Breast epithelium (tissue), 4 donors: ENCODE measurements around the gene EIPR1. TPM values are rescaled to one million over a fixed set of nuclear protein-coding genes. Genes with fewer than 3 reads are reported as not detected.

ENCODE experiments used
- DNase-seq, 2 donors: peaks; one replicate each; pipeline ENCODE4 v3.0.0-alpha.2; 2019; ENCODE audit warnings: low spot score in 2 of 2
- H3K27ac ChIP-seq, 2 donors: fragments of 200-600 bp; sonication (generic) in 1 of 2; one replicate each; pipeline ENCODE4 v1.5.1; 2016 to 2019; ENCODE audit warnings: mild to moderate bottlenecking in 1 of 2
- H3K27me3 ChIP-seq, 2 donors: fragments of 200-600 bp; sonication (generic) in 1 of 2; one replicate each; pipeline versions ENCODE4 v1.5.1 to v1.6.0; 2017 to 2019; ENCODE audit warnings: control low read depth in 1 of 2, mild to moderate bottlenecking in 1 of 2
- H3K36me3 ChIP-seq: fragments of 200-600 bp; one replicate; pipeline ENCODE4 v1.5.1; 2019
- H3K4me1 ChIP-seq, 2 donors: fragments of 200-600 bp; sonication (generic); one replicate each; pipeline ENCODE4 v1.5.1; 2016 to 2019; ENCODE audit warnings: control low read depth in 1 of 2
- H3K4me3 ChIP-seq, 3 donors: fragments of 200-600 bp; sonication (generic); 1 replicate in 2 of 3; 2 replicates in 1 of 3; pipeline ENCODE4 v1.5.1; 2016 to 2019; ENCODE audit warnings: mild to moderate bottlenecking in 3 of 3, moderate library complexity in 2 of 3
- H3K9me3 ChIP-seq, 2 donors: fragments of 200-600 bp; sonication (generic) in 1 of 2; one replicate each; pipeline ENCODE4 v1.5.1; 2016 to 2019; ENCODE audit warnings: control low read depth in 1 of 2
- CTCF ChIP-seq, 3 donors: fragments of 450-650 bp; IDR thresholded peaks; one replicate each; pipeline ENCODE4 v1.5.1; 2016 to 2017; ENCODE audit warnings: antibody characterized with exemption in 3 of 3, mild to moderate bottlenecking in 3 of 3, moderate library complexity in 3 of 3
- POLR2A ChIP-seq: fragments of 450-650 bp; IDR thresholded peaks from one replicate; pipeline ENCODE4 v1.6.1; 2016; ENCODE audit warnings: antibody characterized with exemption, mild to moderate bottlenecking, moderate library complexity
- POLR2AphosphoS5 ChIP-seq, 3 donors: sonication (generic); formaldehyde crosslinking; IDR thresholded peaks; one replicate each; pipeline ENCODE4 v1.6.1; 2017; ENCODE audit warnings: antibody characterized with exemption in 3 of 3
- intact Hi-C: fragments of 100-400 bp; cut with DNase I; formaldehyde crosslinking; loops from one replicate; pipeline ENCODE4 v1.15.1; 2023; ENCODE audit warnings: low total_unique reads
- total RNA-seq, 3 donors: library from RNA; depleted of rRNA; stranded (reverse); fragments of >200 nt; gene quantifications; one replicate each; pipeline ENCODE4 v1.1.0, GENCODE V29; 2016

EIPR1 gene
- total RNA-seq, 3 donors from 2014 or later = 12.8 to 31.0 (median 23.3) TPM

GRCh38 chr2:3294069-3294468 is 83.5 kb downstream of the EIPR1 start:
- intact Hi-C loops = no loop called here
- Histone ChIP-seq H3K27ac (no peak overlapping the region), H3K36me3 (no peaks in the 10 kb centered on the region), H3K4me3 (no peak overlapping the region), H3K27me3 (no peaks in the 10 kb centered on the region), H3K9me3 (peaks cover 0 to 2% of the 10 kb centered on the region in 2 donors), H3K4me1 (no peaks in the 10 kb centered on the region)
- TF ChIP-seq POLR2A (no peak), CTCF (IDR thresholded peaks at IDR 0.05) (no peak), POLR2AphosphoS5 (IDR thresholded peaks at IDR 0.05) (no peak)
- no peak for DNase-seq

- H3K27ac ChIP-seq = no peak overlapping the region
- no peaks in the 10 kb centered on the region for H3K4me1 ChIP-seq
- DNase-seq = no peak
- peaks cover 0 to 2% of the 10 kb centered on the region in 2 donors for H3K9me3 ChIP-seq
- no peaks in the 10 kb centered on the region for H3K36me3 ChIP-seq
- H3K4me3 ChIP-seq = no peak overlapping the region
- TF ChIP-seq POLR2AphosphoS5 (IDR thresholded peaks at IDR 0.05) (no peak), POLR2A (no peak), CTCF (IDR thresholded peaks at IDR 0.05) (no peak)
- H3K27me3 ChIP-seq = no peaks in the 10 kb centered on the region
- intact Hi-C loops = no loop called here
Observed at GRCh38 chr2:3293221-3293620, 84.4 kb downstream of the EIPR1 start.

- H3K4me1 ChIP-seq = no peaks in the 10 kb centered on the region
- no peak for DNase-seq
- intact Hi-C loops = no loop called here
- H3K27ac ChIP-seq = no peak overlapping the region
- H3K36me3 ChIP-seq = no peaks in the 10 kb centered on the region
- H3K9me3 ChIP-seq = peaks cover 0 to 2% of the 10 kb centered on the region in 2 donors
- TF ChIP-seq POLR2A = no peak
- TF ChIP-seq CTCF (IDR thresholded peaks at IDR 0.05) = no peak
- TF ChIP-seq POLR2AphosphoS5 (IDR thresholded peaks at IDR 0.05) = no peak
- H3K4me3 ChIP-seq = no peak overlapping the region
- no peaks in the 10 kb centered on the region for H3K27me3 ChIP-seq
Observed at GRCh38 chr2:3292416-3292815, 85.2 kb downstream of the EIPR1 start.

- intact Hi-C loops = no loop called here
- no peaks in the 10 kb centered on the region for H3K36me3 ChIP-seq
- no peak overlapping the region for H3K4me3 ChIP-seq
- no peak overlapping the region for H3K27ac ChIP-seq
- peaks cover 0 to 2% of the 10 kb centered on the region in 2 donors for H3K9me3 ChIP-seq
- TF ChIP-seq POLR2AphosphoS5 (IDR thresholded peaks at IDR 0.05) (no peak), POLR2A (no peak), CTCF (IDR thresholded peaks at IDR 0.05) (no peak)
- no peaks in the 10 kb centered on the region for H3K27me3 ChIP-seq
- DNase-seq = no peak
- H3K4me1 ChIP-seq = no peaks in the 10 kb centered on the region
Observed at GRCh38 chr2:3291750-3292149, 85.9 kb downstream of the EIPR1 start.

- no peak overlapping the region for H3K4me3 ChIP-seq
- no peak for DNase-seq
- H3K27ac ChIP-seq = no peak overlapping the region
- no peaks in the 10 kb centered on the region for H3K4me1 ChIP-seq
- TF ChIP-seq POLR2AphosphoS5 (IDR thresholded peaks at IDR 0.05) = no peak
- no peak for TF ChIP-seq POLR2A
- TF ChIP-seq CTCF (IDR thresholded peaks at IDR 0.05) = no peak
- H3K27me3 ChIP-seq = no peaks in the 10 kb centered on the region
- intact Hi-C loops = no loop called here
- H3K36me3 ChIP-seq = no peaks in the 10 kb centered on the region
- H3K9me3 ChIP-seq = peaks cover 0 to 2% of the 10 kb centered on the region in 2 donors
Observed at GRCh38 chr2:3291113-3291512, 86.5 kb downstream of the EIPR1 start.
